Esophagus muscularis mucosa (tissue), 4 donors: ENCODE data around the gene RNASEL.

Source experiments
- EP300 ChIP-seq: sonication (generic); formaldehyde crosslinking; IDR thresholded peaks from one replicate; pipeline ENCODE4 v1.6.1; 2017; ENCODE audit warnings: antibody characterized with exemption
- POLR2A ChIP-seq: fragments of 450-650 bp; IDR thresholded peaks from one replicate; pipeline ENCODE4 v1.6.1; 2017; ENCODE audit warnings: antibody characterized with exemption, moderate library complexity, mild to moderate bottlenecking, low read depth
- POLR2AphosphoS5 ChIP-seq, 2 donors: sonication (generic); formaldehyde crosslinking; IDR thresholded peaks; one replicate each; pipeline ENCODE4 v1.6.1; 2017; ENCODE audit warnings: antibody characterized with exemption in 2 of 2
- TF ChIP-seq, protein P1 (sequence below), 3 experiments: fragments of 200-600 bp in 2 of 3; fragments of 450-650 bp in 1 of 3; sonication (generic) in 2 of 3; IDR thresholded peaks; one replicate each; pipeline ENCODE4 v1.5.1; 2017 to 2019; ENCODE audit warnings: antibody characterized with exemption in 3 of 3, mild to moderate bottlenecking in 2 of 3, moderate library complexity in 1 of 3

DNA sequence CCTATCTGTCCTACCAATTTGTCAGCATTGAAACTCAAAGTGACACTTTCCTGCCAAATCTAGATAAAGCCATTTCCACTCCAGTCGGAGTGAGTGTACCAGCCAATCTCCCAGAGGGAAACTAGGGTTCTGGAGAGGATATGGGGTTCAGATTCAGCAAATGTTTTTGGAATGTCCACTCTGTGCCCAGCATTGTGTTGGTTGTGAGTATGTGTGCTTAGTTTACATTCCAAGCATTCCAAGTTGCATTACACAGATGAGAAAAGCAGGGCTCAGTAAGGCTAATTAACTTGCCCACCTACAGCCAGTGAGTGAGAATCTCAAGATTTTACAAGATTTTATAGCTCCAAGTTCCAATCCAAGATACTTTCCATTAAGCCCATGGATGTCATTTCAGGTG is 41.5 kb upstream of the RNASEL start:
- TF ChIP-seq, protein P1, sequence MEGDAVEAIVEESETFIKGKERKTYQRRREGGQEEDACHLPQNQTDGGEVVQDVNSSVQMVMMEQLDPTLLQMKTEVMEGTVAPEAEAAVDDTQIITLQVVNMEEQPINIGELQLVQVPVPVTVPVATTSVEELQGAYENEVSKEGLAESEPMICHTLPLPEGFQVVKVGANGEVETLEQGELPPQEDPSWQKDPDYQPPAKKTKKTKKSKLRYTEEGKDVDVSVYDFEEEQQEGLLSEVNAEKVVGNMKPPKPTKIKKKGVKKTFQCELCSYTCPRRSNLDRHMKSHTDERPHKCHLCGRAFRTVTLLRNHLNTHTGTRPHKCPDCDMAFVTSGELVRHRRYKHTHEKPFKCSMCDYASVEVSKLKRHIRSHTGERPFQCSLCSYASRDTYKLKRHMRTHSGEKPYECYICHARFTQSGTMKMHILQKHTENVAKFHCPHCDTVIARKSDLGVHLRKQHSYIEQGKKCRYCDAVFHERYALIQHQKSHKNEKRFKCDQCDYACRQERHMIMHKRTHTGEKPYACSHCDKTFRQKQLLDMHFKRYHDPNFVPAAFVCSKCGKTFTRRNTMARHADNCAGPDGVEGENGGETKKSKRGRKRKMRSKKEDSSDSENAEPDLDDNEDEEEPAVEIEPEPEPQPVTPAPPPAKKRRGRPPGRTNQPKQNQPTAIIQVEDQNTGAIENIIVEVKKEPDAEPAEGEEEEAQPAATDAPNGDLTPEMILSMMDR (IDR thresholded peaks at IDR 0.05), result no peak
- no peak for TF ChIP-seq POLR2A
- TF ChIP-seq EP300, result no peak
- no peak for TF ChIP-seq POLR2AphosphoS5 (IDR thresholded peaks at IDR 0.05)
